Mammary epithelial cell (primary cell): ENCODE data around the gene IBA57.

ENCODE experiments used
- EZH2 ChIP-seq: IDR thresholded peaks from 2 replicates; pipeline ENCODE4 v1.6.1; 2012; ENCODE audit warnings: low read length, inconsistent platforms, borderline replicate concordance
- TF ChIP-seq, protein P1 (sequence below), 2 donors: IDR thresholded peaks in 1 of 2; conservative IDR thresholded peaks in 1 of 2; 2 replicates each; pipeline ENCODE4 v1.5.1; 2011 to 2012; ENCODE audit warnings: inconsistent platforms in 2 of 2, low read length in 2 of 2, mild to moderate bottlenecking in 2 of 2, control low read depth in 1 of 2, low read depth in 1 of 2; ENCODE audit not compliant: insufficient read depth in 1 of 2; ENCODE audit errors: extremely low read depth in 1 of 2

DNA sequence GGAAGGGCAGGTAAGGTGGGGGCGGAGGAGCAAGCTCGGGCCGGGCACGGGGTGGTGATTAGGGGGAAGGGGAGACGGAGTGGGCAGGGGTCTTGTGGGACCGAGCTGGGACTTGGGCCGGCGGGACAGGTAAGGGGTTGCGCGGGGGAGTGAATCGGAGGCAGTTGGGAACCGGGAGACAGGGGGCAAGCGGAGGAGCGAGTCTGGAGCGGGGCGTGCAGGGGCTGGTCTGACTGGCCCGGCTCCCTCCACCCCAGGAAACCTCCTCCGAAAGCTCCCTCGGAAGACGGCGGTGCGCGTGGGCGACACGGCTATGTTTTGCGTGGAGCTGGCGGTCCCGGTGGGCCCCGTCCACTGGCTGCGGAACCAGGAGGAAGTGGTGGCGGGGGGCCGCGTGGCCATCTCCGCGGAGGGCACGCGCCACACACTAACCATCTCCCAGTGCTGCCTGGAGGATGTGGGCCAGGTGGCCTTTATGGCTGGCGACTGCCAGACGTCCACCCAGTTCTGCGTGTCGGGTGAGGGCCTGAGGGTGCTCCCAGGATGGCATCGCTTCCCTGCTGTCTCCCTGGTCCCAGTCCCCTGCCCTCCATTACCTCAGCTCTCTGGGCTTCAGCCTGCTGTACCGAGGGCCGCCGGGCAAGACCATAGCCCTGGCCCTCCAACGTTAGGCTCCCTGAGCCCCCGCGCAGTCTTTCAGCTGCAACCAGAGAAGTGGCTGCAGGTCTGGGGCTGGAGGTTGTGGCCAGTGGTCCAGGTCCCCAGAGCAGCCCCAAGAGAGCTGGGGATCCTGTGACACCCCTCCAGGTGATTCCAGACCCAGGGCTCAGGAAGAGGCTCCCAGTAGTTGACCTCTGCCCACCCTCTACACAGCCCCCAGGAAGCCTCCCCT, 48.6 kb downstream of the IBA57 start:
- TF ChIP-seq, protein P1, sequence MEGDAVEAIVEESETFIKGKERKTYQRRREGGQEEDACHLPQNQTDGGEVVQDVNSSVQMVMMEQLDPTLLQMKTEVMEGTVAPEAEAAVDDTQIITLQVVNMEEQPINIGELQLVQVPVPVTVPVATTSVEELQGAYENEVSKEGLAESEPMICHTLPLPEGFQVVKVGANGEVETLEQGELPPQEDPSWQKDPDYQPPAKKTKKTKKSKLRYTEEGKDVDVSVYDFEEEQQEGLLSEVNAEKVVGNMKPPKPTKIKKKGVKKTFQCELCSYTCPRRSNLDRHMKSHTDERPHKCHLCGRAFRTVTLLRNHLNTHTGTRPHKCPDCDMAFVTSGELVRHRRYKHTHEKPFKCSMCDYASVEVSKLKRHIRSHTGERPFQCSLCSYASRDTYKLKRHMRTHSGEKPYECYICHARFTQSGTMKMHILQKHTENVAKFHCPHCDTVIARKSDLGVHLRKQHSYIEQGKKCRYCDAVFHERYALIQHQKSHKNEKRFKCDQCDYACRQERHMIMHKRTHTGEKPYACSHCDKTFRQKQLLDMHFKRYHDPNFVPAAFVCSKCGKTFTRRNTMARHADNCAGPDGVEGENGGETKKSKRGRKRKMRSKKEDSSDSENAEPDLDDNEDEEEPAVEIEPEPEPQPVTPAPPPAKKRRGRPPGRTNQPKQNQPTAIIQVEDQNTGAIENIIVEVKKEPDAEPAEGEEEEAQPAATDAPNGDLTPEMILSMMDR (conservative IDR thresholded peaks at IDR 0.05 in 1 of 2, IDR thresholded peaks at IDR 0.05 in 1 of 2; ENCODE audit: extremely low read depth in 1 of 2, insufficient read depth in 1 of 2, low read depth in 1 of 2, low read length in 2 of 2), result no peak
- no peak for TF ChIP-seq EZH2
